HepG2 (cell line): ENCODE results near the gene ATP5F1C. TPM values are rescaled to one million over a fixed set of nuclear protein-coding genes. Genes with fewer than 3 reads are reported as not detected.
A peak's percentile ranks its signal among the peaks of the same experiment; 100 is the strongest.

ENCODE experiments used
- ATAC-seq: fragments of 200-7000 bp; cut with Tn5 transposase; 3 replicates; pipeline ENCODE4 v1.9.1; 2020; ENCODE audit warnings: mild to moderate bottlenecking, moderate library complexity
- BruUV-seq: library from RNA; stranded (reverse); fragments of 400-500 nt; replicated peaks from 2 replicates; lab custom pipeline; 2021; lab: Mats Ljungman, UMichigan
- CTCF ChIA-PET: fragments of 300-600 bp; formaldehyde crosslinking; extraction: SDS; loops from one replicate; lab custom pipeline; 2021; ENCODE audit warnings: low total read pairs, inconsistent platforms, low intra/inter-chr PET ratio; lab: Yijun Ruan, JAX
- POLR2A ChIA-PET: fragments of 350-600 bp; sonication (Branson Sonifier 250); formaldehyde crosslinking; loops from one replicate; lab custom pipeline; 2020; ENCODE audit warnings: antibody characterized with exemption, inconsistent platforms; lab: Yijun Ruan, JAX
- DNase-seq: peaks from one replicate; pipeline ENCODE4 v3.0.0-alpha.2; 2015; ENCODE audit warnings: low spot score
- FAIRE-seq: peaks from 3 replicates; lab custom pipeline; 2011; peaks lifted over from hg19 to GRCh38; lab: Jason Lieb, UNC
- H2AFZ ChIP-seq: one replicate; pipeline ENCODE4 v1.6.1; 2011; ENCODE audit warnings: low read length, inconsistent platforms
- H3K27ac ChIP-seq: fragments of 300-600 bp; 3 replicates; pipeline ENCODE4 v1.8.0; 2011; ENCODE audit warnings: mixed run types, mild to moderate bottlenecking, mixed read lengths, low read length, inconsistent platforms; ENCODE audit not compliant: insufficient read depth; ENCODE audit errors: extremely low read length
- H3K27me3 ChIP-seq, 2 experiments: fragments of 200-600 bp in 1 of 2; 2 replicates in 1 of 2; 3 replicates in 1 of 2; pipeline versions ENCODE4 v1.6.0 to v1.8.0; 2011; ENCODE audit warnings: low read length in 2 of 2, mild to moderate bottlenecking in 2 of 2, moderate library complexity in 2 of 2, inconsistent platforms in 1 of 2; ENCODE audit not compliant: insufficient read depth in 2 of 2, control insufficient read depth in 1 of 2
- H3K36me3 ChIP-seq, 2 experiments: fragments of 200-600 bp in 1 of 2; replicated peaks in 1 of 2; 2 replicates in 1 of 2; 3 replicates in 1 of 2; pipeline versions ENCODE4 v1.5.1 to v1.8.0; 2011; ENCODE audit warnings: low read length in 2 of 2, inconsistent platforms in 1 of 2; ENCODE audit not compliant: insufficient read depth in 2 of 2, control insufficient read depth in 1 of 2
- H3K4me1 ChIP-seq: 2 replicates; pipeline ENCODE4 v1.5.1; 2012; ENCODE audit warnings: low read length, inconsistent platforms; ENCODE audit not compliant: insufficient read depth
- H3K4me2 ChIP-seq: 2 replicates; pipeline ENCODE4 v1.6.0; 2011; ENCODE audit warnings: low read depth, low read length, inconsistent platforms
- H3K4me3 ChIP-seq, 3 experiments: fragments of 200-600 bp in 1 of 3; sonication (generic), shearing (Covaris generic) in 1 of 3; replicated peaks in 1 of 3; 2 replicates each; pipeline ENCODE4 v1.5.1; 2011 to 2016; ENCODE audit warnings: low read length in 3 of 3, inconsistent platforms in 2 of 3, low read depth in 2 of 3, mild to moderate bottlenecking in 2 of 3, control low read depth in 1 of 3, mixed read lengths in 1 of 3; ENCODE audit not compliant: insufficient read depth in 1 of 3
- H3K79me2 ChIP-seq: one replicate; pipeline ENCODE4 v1.6.1; 2011; ENCODE audit warnings: low read length, inconsistent platforms; ENCODE audit not compliant: insufficient read depth
- H3K9ac ChIP-seq: 2 replicates; pipeline ENCODE4 v1.6.0; 2011; ENCODE audit warnings: mild to moderate bottlenecking, low read depth, low read length, inconsistent platforms; ENCODE audit not compliant: insufficient read depth
- H3K9me3 ChIP-seq: 2 replicates; pipeline ENCODE4 v1.5.1; 2012; ENCODE audit warnings: mild to moderate bottlenecking, low read length
- H4K20me1 ChIP-seq: 2 replicates; pipeline ENCODE4 v1.6.0; 2011; ENCODE audit warnings: inconsistent platforms, mild to moderate bottlenecking, low read length, moderate library complexity; ENCODE audit not compliant: insufficient read depth
- DNMT3B ChIP-seq: conservative IDR thresholded peaks from 2 replicates; pipeline ENCODE4 v1.6.1; 2016; ENCODE audit warnings: missing biosample characterization, control low read depth
- HNRNPL ChIP-seq: fragments of 200-400 bp; formaldehyde crosslinking; IDR thresholded peaks from 2 replicates; pipeline ENCODE4 v1.6.1; 2017; ENCODE audit warnings: mild to moderate bottlenecking, low read depth, low read length
- MAFG ChIP-seq: sonication (generic); formaldehyde crosslinking; IDR thresholded peaks from 2 replicates; pipeline ENCODE4 v1.5.1; 2020; ENCODE audit warnings: mild to moderate bottlenecking, missing genetic modification reagents
- MAFK ChIP-seq, 2 experiments: IDR thresholded peaks in 1 of 2; conservative IDR thresholded peaks in 1 of 2; 2 replicates each; pipeline ENCODE4 v1.6.1; 2011; ENCODE audit warnings: improper control_type of control experiment in 2 of 2, low read length in 2 of 2
- MAX ChIP-seq: IDR thresholded peaks from 2 replicates; pipeline ENCODE4 v1.6.1; 2012; ENCODE audit warnings: inconsistent platforms
- MLLT10 ChIP-seq: sonication (generic); formaldehyde crosslinking; IDR thresholded peaks from 2 replicates; pipeline ENCODE4 v1.4.0; 2020; ENCODE audit warnings: missing genetic modification reagents
- NFE2 ChIP-seq: sonication (generic); formaldehyde crosslinking; IDR thresholded peaks from 2 replicates; pipeline ENCODE4 v1.4.0; 2020; ENCODE audit warnings: missing genetic modification reagents
- NFE2L2 ChIP-seq: fragments of 150-350 bp; IDR thresholded peaks from 2 replicates; pipeline ENCODE4 v1.6.1; 2014; ENCODE audit warnings: low read length
- ZNF232 ChIP-seq: sonication (generic); formaldehyde crosslinking; IDR thresholded peaks from 2 replicates; pipeline ENCODE4 v1.4.0; 2020; ENCODE audit warnings: missing genetic modification reagents, borderline replicate concordance
- ZNF281 ChIP-seq: sonication (generic); formaldehyde crosslinking; IDR thresholded peaks from 2 replicates; pipeline ENCODE4 v1.4.0; 2020; ENCODE audit warnings: missing genetic modification reagents, borderline replicate concordance
- WGBS: methylation state at CpG from one replicate; pipeline ENCODE4 v1.1.6; 2017; ENCODE audit warnings: low lambda C conversion rate; 5-methylcytosine and 5-hydroxymethylcytosine counted together
- in situ Hi-C: cut with HindIII; loops from 2 replicates; pipeline ENCODE4 v1.10.0; 2017; ENCODE audit warnings: low pct_unique_long_range_greater_than_20kb; ENCODE audit not compliant: extremely low pct_ligation_motif_present
- intact Hi-C: fragments of 100-400 bp; cut with micrococcal nuclease; formaldehyde crosslinking; loops from one replicate; pipeline ENCODE4 v1.10.0; 2022; ENCODE audit not compliant: unreplicated experiment
- polyA plus RNA-seq, 8 experiments: library from polyadenylated mRNA; depleted of rRNA in 3 of 8; stranded (reverse) in 7 of 8; unstranded in 1 of 8; fragments of >200 nt; fragmentation: Illumina TruSeq in 4 of 8; extraction: Trizol in 4 of 8; gene quantifications; 2 replicates each; pipeline versions ENCODE4 v1.2.1 to v1.2.3, GENCODE V29; 2011 to 2016; ENCODE audit warnings: low read depth in 4 of 8, missing spikeins in 1 of 8, mixed read lengths in 1 of 8; ENCODE audit not compliant: insufficient read depth in 1 of 8
- total RNA-seq, 5 experiments: library from RNA; depleted of rRNA; stranded (reverse); fragments of >200 nt; fragmentation: Illumina TruSeq; extraction: Trizol; gene quantifications; 2 replicates each; pipeline ENCODE4 v1.2.3, GENCODE V29; 2016; ENCODE audit warnings: low read depth in 1 of 5
- TF ChIP-seq, protein P1 (sequence below): sonication (generic); formaldehyde crosslinking; conservative IDR thresholded peaks from 2 replicates; pipeline ENCODE4 v1.4.0; 2020; ENCODE audit warnings: missing genetic modification reagents
- TF ChIP-seq, protein P2 (sequence below): IDR thresholded peaks from 2 replicates; pipeline ENCODE4 v1.6.1; 2016; ENCODE audit warnings: mild to moderate bottlenecking
- TF ChIP-seq, protein P3 (sequence below): sonication (generic); formaldehyde crosslinking; IDR thresholded peaks from 2 replicates; pipeline ENCODE4 v1.5.0; 2020; ENCODE audit warnings: mild to moderate bottlenecking, missing genetic modification reagents
- TF ChIP-seq, protein P4 (sequence below): IDR thresholded peaks from 2 replicates; pipeline ENCODE4 v1.6.1; 2016; ENCODE audit warnings: low read depth, control low read depth

Gene ATP5F1C
- total and polyA plus RNA-seq, 2 of the 13 experiments (the other 11 are each of a cell fraction or from before 2014, with no cell fraction given): 407 to 416 TPM

DNA sequence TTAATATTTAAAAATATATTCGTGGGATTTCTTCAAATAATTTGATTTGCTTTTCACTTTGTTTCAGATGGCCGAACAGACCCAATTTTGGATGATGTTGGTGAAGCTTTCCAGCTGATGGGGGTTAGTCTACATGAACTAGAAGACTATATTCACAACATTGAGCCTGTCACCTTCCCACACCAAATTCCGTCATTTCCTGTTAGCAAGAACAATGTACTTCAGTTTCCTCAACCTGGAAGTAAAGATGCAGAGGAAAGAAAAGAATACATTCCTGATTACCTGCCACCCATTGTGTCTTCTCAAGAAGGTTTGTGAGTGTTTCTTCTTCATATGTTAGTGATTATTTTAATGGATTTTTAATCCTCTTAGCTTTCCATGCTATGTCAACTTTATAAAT, 36.3 kb downstream of the ATP5F1C start (continued):
- TF ChIP-seq ZNF281 (CRISPR knock-in tag) (no peak), ZNF232 (no peak), MAX (no peak)
- TF ChIP-seq, protein P1, sequence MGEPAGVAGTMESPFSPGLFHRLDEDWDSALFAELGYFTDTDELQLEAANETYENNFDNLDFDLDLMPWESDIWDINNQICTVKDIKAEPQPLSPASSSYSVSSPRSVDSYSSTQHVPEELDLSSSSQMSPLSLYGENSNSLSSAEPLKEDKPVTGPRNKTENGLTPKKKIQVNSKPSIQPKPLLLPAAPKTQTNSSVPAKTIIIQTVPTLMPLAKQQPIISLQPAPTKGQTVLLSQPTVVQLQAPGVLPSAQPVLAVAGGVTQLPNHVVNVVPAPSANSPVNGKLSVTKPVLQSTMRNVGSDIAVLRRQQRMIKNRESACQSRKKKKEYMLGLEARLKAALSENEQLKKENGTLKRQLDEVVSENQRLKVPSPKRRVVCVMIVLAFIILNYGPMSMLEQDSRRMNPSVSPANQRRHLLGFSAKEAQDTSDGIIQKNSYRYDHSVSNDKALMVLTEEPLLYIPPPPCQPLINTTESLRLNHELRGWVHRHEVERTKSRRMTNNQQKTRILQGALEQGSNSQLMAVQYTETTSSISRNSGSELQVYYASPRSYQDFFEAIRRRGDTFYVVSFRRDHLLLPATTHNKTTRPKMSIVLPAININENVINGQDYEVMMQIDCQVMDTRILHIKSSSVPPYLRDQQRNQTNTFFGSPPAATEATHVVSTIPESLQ (CRISPR knock-in tag): no peak
- TF ChIP-seq, all 625 proteins: peak for 0

- Histone ChIP-seq H3K4me2 (no peak overlapping the region), H3K9ac (no peak overlapping the region), H3K9me3 (no peaks in the 10 kb centered on the region), H4K20me1 (no peaks in the 10 kb centered on the region; the same call in 1 of the 2 replicates), H3K27me3 (no peaks in the 10 kb centered on the region; a peak in 1 of 5 replicates), H3K4me1 (no peaks in the 10 kb centered on the region), H3K4me3 (no peak overlapping the region), H3K27ac (no peak overlapping the region), H2AFZ (no peak overlapping the region), H3K36me3 (peaks cover 0 to 24% of the 10 kb centered on the region in 2 experiments; a peak in 3 of 5 replicates), H3K79me2 (peaks cover 13% of the 10 kb centered on the region)
- ATAC-seq (peak; percentile 79), FAIRE-seq (no peak), DNase-seq (no peak)
- ChIA-PET POLR2A (no interaction called here), CTCF (no interaction called here)
- 92% methylated on average over 4 of the region's 4 CpGs for WGBS
- in situ Hi-C loops (no loop called here), intact Hi-C loops (no loop called here)
- BruUV-seq: no TSS peak
- TF ChIP-seq MLLT10 (no peak), NFE2L2 (peak; percentile 43; the same call in 1 of the 2 replicates), HNRNPL (no peak), DNMT3B (CRISPR knock-in tag) (no peak), MAFK (conservative IDR thresholded peaks at IDR 0.05 in 1 of 2, IDR thresholded peaks at IDR 0.05 in 1 of 2; ENCODE audit: low read length in 2 of 2) (0 out of 4 replicates have a peak, but pooled peaks of 1 of the 2 experiments have one; percentile 3), MAFG (CRISPR knock-in tag) (no peak), NFE2 (peak; percentile 54; the same call in 1 of the 2 replicates)
- TF ChIP-seq, protein P2, sequence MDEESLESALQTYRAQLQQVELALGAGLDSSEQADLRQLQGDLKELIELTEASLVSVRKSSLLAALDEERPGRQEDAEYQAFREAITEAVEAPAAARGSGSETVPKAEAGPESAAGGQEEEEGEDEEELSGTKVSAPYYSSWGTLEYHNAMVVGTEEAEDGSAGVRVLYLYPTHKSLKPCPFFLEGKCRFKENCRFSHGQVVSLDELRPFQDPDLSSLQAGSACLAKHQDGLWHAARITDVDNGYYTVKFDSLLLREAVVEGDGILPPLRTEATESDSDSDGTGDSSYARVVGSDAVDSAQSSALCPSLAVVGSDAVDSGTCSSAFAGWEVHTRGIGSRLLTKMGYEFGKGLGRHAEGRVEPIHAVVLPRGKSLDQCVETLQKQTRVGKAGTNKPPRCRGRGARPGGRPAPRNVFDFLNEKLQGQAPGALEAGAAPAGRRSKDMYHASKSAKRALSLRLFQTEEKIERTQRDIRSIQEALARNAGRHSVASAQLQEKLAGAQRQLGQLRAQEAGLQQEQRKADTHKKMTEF (CRISPR knock-in tag): no peak
- TF ChIP-seq, protein P3, sequence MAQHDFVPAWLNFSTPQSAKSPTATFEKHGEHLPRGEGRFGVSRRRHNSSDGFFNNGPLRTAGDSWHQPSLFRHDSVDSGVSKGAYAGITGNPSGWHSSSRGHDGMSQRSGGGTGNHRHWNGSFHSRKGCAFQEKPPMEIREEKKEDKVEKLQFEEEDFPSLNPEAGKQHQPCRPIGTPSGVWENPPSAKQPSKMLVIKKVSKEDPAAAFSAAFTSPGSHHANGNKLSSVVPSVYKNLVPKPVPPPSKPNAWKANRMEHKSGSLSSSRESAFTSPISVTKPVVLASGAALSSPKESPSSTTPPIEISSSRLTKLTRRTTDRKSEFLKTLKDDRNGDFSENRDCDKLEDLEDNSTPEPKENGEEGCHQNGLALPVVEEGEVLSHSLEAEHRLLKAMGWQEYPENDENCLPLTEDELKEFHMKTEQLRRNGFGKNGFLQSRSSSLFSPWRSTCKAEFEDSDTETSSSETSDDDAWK (CRISPR knock-in tag): no peak
- TF ChIP-seq, protein P4, sequence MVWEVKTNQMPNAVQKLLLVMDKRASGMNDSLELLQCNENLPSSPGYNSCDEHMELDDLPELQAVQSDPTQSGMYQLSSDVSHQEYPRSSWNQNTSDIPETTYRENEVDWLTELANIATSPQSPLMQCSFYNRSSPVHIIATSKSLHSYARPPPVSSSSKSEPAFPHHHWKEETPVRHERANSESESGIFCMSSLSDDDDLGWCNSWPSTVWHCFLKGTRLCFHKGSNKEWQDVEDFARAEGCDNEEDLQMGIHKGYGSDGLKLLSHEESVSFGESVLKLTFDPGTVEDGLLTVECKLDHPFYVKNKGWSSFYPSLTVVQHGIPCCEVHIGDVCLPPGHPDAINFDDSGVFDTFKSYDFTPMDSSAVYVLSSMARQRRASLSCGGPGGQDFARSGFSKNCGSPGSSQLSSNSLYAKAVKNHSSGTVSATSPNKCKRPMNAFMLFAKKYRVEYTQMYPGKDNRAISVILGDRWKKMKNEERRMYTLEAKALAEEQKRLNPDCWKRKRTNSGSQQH (CRISPR knock-in tag): no peak
Observed at GRCh38 chr10:7826971-7827370, 39.0 kb downstream of the ATP5F1C start.
